Measurements from ENCODE around the gene STPG2.

Gene STPG2

GRCh38 chr4:98027827-98028226 lies 115.4 kb downstream of the STPG2 start:
- H3K36me3 ChIP-seq = no peaks in the 10 kb centered on the region
- no peak overlapping the region for H3K4me3 ChIP-seq (ENCODE audit: low read depth, low read length)
- TF ChIP-seq, protein P1, sequence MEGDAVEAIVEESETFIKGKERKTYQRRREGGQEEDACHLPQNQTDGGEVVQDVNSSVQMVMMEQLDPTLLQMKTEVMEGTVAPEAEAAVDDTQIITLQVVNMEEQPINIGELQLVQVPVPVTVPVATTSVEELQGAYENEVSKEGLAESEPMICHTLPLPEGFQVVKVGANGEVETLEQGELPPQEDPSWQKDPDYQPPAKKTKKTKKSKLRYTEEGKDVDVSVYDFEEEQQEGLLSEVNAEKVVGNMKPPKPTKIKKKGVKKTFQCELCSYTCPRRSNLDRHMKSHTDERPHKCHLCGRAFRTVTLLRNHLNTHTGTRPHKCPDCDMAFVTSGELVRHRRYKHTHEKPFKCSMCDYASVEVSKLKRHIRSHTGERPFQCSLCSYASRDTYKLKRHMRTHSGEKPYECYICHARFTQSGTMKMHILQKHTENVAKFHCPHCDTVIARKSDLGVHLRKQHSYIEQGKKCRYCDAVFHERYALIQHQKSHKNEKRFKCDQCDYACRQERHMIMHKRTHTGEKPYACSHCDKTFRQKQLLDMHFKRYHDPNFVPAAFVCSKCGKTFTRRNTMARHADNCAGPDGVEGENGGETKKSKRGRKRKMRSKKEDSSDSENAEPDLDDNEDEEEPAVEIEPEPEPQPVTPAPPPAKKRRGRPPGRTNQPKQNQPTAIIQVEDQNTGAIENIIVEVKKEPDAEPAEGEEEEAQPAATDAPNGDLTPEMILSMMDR (IDR thresholded peaks at IDR 0.05; ENCODE audit: low read depth, low read length) = peak; percentile 61
- no peaks in the 10 kb centered on the region for H3K9me3 ChIP-seq
- peaks cover 7% of the 10 kb centered on the region; the same call in 1 of the 2 replicates for H3K4me1 ChIP-seq
- no peak for DNase-seq
- H3K27me3 ChIP-seq = no peaks in the 10 kb centered on the region

DNA sequence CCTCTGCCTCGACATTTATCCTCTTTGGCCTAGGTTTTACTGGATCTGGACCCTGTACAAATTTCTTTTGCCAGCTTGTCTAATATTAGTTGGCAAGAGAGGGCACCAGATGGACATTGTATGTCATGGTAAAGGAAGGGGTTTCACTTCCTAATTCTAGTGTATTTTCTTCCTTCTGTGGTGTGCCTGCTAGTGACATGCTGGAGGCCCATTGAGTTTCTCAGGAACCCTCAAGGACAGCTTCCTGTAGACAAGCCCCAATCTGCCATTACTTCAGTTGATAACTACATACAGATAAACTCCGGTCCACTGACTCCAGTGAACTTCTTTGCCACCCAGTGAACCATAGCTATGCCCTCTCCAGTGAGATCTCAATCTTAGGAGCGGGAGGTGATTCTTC lies 116.9 kb downstream of the STPG2 start:
- peaks cover 7% of the 10 kb centered on the region; the same call in 1 of the 2 replicates for H3K4me1 ChIP-seq

GRCh38 chr4:98006814-98007412 lies 136.4 kb downstream of the STPG2 start:
- Histone ChIP-seq H3K4me3 (ENCODE audit: low read depth, low read length) (no peak overlapping the region), H3K4me1 (no peaks in the 10 kb centered on the region), H3K36me3 (no peaks in the 10 kb centered on the region), H3K27me3 (no peaks in the 10 kb centered on the region), H3K9me3 (no peaks in the 10 kb centered on the region)
- TF ChIP-seq, protein P1 (IDR thresholded peaks at IDR 0.05; ENCODE audit: low read depth, low read length) = no peak
- DNase-seq = no peak

More for the DNA sequence above, 116.9 kb downstream of the STPG2 start:
- DNase-seq = no peak
- TF ChIP-seq, protein P1 (IDR thresholded peaks at IDR 0.05; ENCODE audit: low read depth, low read length) = no peak
- H3K27me3 ChIP-seq = no peaks in the 10 kb centered on the region
- H3K9me3 ChIP-seq = no peaks in the 10 kb centered on the region
- H3K4me3 ChIP-seq (ENCODE audit: low read depth, low read length) = no peak overlapping the region
- no peaks in the 10 kb centered on the region for H3K36me3 ChIP-seq

GRCh38 chr4:98006060-98006459 lies 137.2 kb downstream of the STPG2 start:
- TF ChIP-seq, protein P1 (IDR thresholded peaks at IDR 0.05; ENCODE audit: low read depth, low read length) = no peak
- Histone ChIP-seq H3K4me1 (no peaks in the 10 kb centered on the region), H3K4me3 (ENCODE audit: low read depth, low read length) (no peak overlapping the region), H3K9me3 (no peaks in the 10 kb centered on the region), H3K36me3 (no peaks in the 10 kb centered on the region), H3K27me3 (no peaks in the 10 kb centered on the region)
- DNase-seq = no peak

DNA sequence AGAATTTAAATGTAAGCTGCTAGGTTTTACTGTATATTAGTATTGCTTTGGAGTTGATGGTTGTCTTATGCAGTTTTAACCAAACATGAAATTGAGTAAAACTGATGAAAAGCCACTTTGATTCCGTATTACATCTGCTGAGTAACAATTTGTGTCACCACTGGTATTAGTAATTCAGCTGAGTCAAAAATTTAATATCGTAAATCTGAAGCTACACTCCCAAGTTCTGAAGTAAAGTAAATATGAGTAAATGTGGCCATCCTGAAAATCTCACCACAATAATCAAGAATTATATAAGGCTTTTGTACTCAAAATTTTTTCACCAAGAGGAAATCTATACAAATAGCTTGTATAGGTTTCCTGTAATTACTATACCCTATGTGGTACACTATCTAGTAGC lies 142.3 kb downstream of the STPG2 start:
- no peak for DNase-seq
- Histone ChIP-seq H3K4me3 (ENCODE audit: low read depth, low read length) (no peak overlapping the region), H3K27me3 (no peaks in the 10 kb centered on the region), H3K9me3 (no peaks in the 10 kb centered on the region), H3K4me1 (no peaks in the 10 kb centered on the region), H3K36me3 (no peaks in the 10 kb centered on the region)
- TF ChIP-seq, protein P1 (IDR thresholded peaks at IDR 0.05; ENCODE audit: low read depth, low read length) = no peak

DNA sequence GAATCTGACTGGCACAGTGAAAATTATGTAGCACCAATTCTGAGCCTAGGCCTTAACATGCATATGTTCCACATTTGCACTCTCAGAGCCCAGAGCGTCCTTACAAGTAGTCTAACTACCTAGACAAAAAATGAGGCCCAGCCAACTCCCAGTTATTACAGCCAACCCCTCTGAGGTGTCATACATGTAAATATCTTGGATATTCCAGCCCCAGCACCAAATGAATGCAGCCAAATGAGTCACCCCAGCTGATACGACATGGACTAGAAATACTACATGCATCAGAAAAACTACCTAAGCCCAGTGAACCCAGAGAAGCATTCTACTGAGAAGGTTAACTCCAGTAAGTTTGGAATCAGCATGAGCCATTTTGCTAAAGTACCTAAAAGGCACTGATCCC lies 145.1 kb downstream of the STPG2 start:
- no peaks in the 10 kb centered on the region for H3K4me1 ChIP-seq
- no peak for DNase-seq
- no peak overlapping the region for H3K4me3 ChIP-seq (ENCODE audit: low read depth, low read length)
- no peaks in the 10 kb centered on the region for H3K36me3 ChIP-seq
- TF ChIP-seq, protein P1 (IDR thresholded peaks at IDR 0.05; ENCODE audit: low read depth, low read length) = no peak
- H3K9me3 ChIP-seq = no peaks in the 10 kb centered on the region
- no peaks in the 10 kb centered on the region for H3K27me3 ChIP-seq
